Activated CD4-positive, alpha-beta T cell treated with anti-CD3 and anti-CD28 coated beads, Interleukin-2, Interleukin-6, amounts not matched to agents 100 ng/mL and 50 ng/mL, durations not matched to agents 16 hours and 8 hours (primary cell): ENCODE measurements around the gene VAMP1.
"Not testable (repeated sequence)": the region's sequence is repeated elsewhere in the genome, so short reads cannot be mapped to it uniquely, and the experiment has no call there.

Experiments
- DNase-seq: peaks from one replicate; pipeline ENCODE4 v3.0.0-alpha.2; 2020

Gene VAMP1

DNA sequence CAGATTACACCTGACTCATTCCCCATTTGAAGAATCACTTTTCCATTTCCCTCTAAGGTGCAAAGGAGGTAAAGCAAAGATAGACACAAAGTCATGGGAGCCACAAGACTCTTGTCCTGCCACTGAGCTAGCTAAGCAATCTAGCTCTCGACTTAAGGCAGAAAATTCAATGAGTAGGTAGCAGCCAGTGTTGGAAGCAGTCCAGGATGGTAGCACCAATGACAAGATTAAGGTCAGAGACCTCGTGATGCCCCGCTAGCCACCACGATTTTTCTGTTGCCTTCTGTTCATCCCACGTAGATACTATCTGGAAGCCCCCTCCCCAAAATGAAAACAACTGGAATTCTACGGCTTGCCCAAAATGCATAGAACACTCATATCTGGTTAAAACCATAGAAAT is 1.4 kb downstream of the VAMP1 start:
- peak; percentile 38 for DNase-seq

DNA sequence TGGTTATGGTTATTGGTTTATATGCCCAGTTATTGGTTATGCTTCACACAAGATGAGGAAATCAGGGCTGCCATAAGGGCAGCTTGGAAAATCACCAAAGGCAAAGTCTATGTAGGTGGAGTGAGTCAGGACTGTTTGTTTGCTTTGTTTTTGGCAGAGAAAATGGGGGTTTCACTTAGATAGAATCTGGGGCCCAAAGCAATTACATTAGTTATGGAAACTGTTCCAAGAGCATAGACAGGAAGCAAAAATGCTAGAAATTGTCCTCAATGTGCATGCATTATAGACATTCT is 2.2 kb downstream of the VAMP1 start:
- no peak for DNase-seq

- not testable (repeated sequence) for DNase-seq
Observed at GRCh38 chr12:6467571-6468282, 2.8 kb downstream of the VAMP1 start.

- not testable (repeated sequence) for DNase-seq
Observed at GRCh38 chr12:6466751-6467150, 3.7 kb downstream of the VAMP1 start.

DNA sequence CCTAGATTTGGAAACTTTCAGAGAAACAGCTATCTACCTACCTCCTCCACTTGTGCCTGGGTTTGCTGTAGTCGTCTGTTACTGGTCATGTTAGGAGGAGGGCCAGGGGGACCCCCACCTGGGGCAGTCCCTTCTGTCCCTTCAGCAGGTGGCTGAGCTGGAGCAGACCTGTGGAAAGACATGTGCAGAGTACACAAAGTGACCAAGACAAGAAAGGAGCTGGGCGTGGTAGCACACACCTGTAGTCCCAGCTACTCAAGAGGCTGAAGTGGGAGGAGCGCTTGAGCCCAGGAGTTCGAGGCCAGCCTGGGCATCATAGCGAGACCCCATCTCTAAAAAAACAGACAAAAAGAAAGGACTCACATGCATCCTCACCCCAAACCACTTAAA is 4.3 kb downstream of the VAMP1 start:
- no peak for DNase-seq

DNA sequence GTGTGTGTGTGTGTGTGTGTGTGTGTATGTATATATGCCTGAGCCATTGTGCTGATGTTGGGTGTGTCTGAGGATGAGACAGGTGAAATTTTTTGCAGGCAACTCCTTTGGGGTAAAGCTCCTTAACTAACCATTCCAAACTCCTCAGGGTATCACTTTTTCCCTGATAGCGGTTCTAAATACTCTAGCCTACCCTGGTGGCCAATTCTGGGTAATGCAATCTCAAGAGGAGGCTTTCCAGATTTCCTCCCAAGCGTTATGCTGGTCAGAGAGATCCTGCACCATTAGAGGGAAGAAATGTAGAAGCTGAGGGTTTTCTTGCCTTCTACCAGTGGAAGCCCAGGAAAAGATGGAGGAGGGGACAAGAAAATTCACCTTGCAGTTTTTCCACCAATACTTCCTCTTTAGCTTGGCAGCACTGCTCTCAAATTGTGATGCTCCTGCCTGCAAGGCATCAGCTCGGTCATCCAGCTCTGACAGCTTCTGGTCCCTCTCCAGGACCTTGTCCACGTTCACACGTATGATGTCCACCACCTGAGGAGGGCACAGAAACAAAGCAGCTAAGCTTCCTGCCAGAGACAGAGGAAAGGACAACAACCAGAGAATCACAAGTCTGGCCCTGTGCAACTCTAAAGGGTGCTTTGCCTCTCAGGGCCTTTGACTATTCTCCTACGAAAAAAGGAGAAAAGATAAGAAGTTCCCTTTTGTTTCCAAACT is 4.9 kb downstream of the VAMP1 start:
- DNase-seq, result peak; percentile 63

DNA sequence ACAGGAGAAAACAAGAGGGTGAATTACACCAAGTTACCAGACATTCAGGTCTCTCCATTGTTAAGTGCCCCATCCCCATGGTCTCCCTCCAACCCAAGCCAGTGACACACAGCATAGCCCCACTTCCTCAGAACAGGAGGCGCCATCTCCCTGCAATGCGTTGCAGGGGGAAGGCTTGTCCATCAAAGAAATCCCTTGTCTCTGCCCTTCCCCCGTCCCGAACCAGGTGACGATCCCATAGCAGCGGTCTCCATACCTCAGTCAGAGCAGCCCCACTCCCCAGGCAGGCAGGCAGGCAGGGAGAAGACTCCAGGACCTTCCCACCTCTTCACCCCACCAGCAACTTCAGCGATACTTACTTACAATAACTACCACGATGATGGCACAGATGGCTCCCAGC is 5.9 kb downstream of the VAMP1 start:
- DNase-seq, result no peak

DNA sequence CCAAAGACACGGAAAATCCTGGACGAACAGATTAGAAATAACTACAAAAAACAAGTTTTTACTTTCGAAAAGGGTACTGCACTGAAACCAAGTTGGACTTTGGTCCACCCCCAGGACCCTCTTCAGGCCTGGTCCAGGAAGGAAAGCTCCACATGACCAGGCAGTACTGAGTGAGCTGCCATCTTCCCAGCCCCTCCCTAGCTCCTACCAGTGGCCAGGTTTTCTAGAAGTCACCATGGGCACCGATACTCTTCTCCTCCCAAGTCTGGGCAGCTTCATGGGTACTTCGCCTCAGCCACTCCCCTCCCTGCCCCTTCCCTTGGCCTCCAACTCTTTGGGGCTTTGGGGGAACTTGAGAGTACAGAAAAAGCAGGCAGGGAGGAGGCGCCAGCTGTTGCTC is 6.6 kb downstream of the VAMP1 start:
- no peak for DNase-seq

DNA sequence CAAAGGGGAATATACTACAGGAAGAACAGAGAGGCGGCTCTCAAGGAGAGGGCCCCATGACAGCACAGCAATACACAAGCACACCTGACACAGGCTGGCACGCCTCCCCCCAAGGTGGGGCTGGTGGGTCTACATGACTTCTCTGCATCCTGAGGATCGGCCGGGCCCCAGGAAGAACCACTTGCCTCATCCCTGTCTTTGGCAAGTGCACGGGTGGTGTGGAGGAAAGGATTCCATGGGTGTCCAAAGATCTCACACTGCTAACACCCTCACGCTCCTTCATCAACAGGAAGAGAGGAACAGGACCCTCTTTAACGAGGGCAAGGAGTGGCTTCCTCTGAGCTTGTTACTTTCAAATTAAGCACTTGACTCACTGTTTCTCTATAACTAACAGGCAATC is 7.3 kb downstream of the VAMP1 start:
- no peak for DNase-seq

GRCh38 chr12:6462234-6462995 is 8.1 kb downstream of the VAMP1 start:
- peak; percentile 55 for DNase-seq

DNA sequence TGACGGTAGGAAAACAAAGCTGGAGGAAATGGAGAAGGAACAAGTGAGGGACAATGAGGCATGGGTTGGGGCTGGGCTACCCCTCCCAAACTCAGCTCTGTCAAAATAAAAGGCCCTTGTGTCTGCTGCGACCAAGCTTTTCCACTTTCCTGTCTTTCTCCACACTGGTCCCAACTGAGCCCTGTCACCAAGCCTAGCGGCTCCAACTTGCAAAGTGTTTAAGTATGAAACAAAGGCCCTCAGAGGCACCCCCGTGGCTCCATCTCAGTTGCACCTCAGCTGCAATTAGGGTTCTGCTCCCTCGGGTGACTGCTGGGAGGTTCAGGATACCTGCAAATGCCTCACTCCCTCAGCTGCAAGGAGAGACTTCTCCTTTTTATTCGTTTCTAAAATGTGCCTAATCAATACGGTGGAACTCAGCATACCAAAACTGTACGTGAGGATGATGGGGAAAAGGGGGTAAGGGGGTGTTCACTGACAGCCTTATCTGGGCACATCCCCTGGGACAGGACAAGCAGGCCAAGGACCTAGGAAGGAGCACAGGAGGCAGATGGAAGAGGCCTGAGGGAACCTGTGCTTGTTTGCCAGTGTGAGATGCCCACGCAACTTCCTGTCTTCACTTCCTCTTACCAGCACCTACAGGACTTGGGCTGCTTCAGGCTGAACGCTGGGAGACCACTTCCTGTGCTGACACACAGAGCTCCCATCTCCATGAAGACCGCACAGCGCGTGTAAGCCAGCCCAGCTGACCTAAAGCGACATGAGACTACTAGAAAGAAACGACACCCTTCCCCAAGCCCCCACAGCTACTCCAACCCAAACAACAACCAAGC is 8.9 kb downstream of the VAMP1 start:
- DNase-seq, result peak; percentile 94

DNA sequence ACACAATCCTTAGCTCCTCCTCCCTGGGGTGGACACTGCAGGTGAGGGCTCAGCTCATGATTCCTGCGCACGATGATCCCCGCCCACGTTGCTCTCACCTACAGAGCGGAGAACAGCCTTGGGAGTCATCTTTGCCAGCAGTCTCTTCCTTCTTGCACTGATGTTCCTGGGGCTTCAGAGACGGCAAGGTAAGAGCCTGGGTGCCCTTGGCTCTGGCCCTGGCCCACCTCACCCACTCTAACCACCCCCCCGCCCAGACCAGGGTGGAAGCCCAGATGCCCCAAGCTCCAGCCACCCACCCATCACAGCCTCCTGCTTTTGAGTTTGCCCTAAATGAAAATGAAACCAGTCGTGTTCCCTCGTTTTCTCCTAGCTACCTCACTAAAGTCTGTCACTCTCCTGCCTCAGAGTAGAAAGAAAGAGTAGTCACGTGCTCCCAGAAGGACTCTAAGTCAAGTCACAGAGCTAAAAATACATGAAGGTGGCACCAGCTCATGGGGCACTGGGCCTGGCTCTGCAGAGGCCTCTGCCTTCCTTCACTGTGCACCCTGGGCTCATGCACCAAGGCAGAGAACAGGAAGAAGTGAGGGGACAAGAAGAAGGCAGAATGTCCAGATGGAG is 9.6 kb downstream of the VAMP1 start:
- DNase-seq, result peak; percentile 70

GRCh38 chr12:6459004-6459337 is 11.5 kb downstream of the VAMP1 start:
- no peak for DNase-seq

DNA sequence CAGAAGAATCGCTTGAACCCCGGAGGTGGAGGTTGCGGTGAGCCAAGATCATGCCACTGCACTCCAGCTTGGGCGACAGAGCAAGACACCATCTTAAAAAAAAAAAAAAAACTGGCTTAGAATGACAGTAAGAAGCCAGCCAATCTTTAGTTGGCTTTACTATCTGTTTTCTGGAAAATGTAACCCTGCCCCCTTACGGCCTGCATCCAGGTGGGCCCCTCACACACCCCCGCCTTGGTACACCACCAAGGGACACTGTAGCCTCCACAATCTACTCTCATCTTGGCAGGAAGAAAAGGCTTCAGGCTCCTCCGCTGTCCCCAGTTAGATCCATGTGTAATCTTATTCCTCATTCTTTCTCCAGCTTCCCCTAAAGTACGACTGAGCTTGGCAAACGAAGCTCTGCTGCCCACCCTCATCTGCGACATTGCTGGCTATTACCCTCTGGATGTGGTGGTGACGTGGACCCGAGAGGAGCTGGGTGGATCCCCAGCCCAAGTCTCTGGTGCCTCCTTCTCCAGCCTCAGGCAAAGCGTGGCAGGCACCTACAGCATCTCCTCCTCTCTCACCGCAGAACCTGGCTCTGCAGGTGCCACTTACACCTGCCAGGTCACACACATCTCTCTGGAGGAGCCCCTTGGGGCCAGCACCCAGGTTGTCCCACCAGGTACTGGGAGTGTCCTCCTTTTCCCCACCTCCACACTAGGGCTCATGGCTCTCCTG is 12.0 kb downstream of the VAMP1 start:
- DNase-seq, result no peak

DNA sequence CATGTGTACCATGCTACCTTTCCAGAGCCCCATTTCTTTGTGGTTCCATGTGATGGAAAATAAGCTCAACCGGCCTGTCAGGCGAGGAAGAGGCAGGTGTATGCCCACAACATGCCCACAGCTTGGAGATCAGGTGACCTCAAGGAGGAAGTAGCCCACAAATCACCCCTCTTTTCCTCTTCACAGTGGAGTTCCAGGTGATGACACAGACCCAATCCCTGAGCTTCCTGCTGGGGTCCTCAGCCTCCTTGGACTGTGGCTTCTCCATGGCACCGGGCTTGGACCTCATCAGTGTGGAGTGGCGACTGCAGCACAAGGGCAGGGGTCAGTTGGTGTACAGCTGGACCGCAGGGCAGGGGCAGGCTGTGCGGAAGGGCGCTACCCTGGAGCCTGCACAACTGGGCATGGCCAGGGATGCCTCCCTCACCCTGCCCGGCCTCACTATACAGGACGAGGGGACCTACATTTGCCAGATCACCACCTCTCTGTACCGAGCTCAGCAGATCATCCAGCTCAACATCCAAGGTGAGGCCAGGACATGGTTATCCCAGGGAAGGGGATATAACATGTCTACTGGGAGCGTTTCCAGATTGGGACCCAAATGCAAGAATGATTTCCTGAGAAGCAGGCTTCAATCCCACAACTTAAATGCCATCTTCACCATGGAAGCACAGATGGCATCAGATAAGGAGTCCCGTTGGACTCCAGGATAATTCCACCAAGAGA is 13.1 kb downstream of the VAMP1 start:
- no peak for DNase-seq

- DNase-seq, result peak; percentile 71
Observed at GRCh38 chr12:6452944-6453630, 17.4 kb downstream of the VAMP1 start.

GRCh38 chr12:6452245-6452943 is 18.1 kb downstream of the VAMP1 start:
- DNase-seq, result peak; percentile 48

- peak; percentile 85 for DNase-seq
Observed at GRCh38 chr12:6451348-6452244, 18.9 kb downstream of the VAMP1 start, which contains the start of gene TAPBPL. TSS of gene TAPBPL (plus strand) at chr12:6452042. CDS start at chr12:6452249, 207 bp downstream.

GRCh38 chr12:6450869-6451347 is 19.6 kb downstream of the VAMP1 start:
- DNase-seq, result peak; percentile 42
